Esophagus squamous epithelium (tissue), 5 donors: ENCODE results near the gene RBX1. TPM values are rescaled to one million over a fixed set of nuclear protein-coding genes. Genes with fewer than 3 reads are reported as not detected.

ENCODE experiments used
- DNase-seq: peaks from one replicate; lab custom pipeline; 2025; lab: John Stamatoyannopoulos, UW
- H3K27ac ChIP-seq, 4 donors: fragments of 200-600 bp; sonication (generic); one replicate each; pipeline ENCODE4 v1.5.1; 2016 to 2019; ENCODE audit warnings: mild to moderate bottlenecking in 1 of 4
- H3K27me3 ChIP-seq, 4 donors: fragments of 200-600 bp; sonication (generic); 1 replicate in 3 of 4; 2 replicates in 1 of 4; pipeline versions ENCODE4 v1.5.1 to v1.6.0; 2017 to 2021; ENCODE audit warnings: antibody characterized with exemption in 1 of 4
- H3K36me3 ChIP-seq, 3 donors: fragments of 200-600 bp; sonication (generic); one replicate each; pipeline ENCODE4 v1.5.1; 2016 to 2019
- H3K4me1 ChIP-seq, 3 donors: fragments of 200-600 bp; sonication (generic); one replicate each; pipeline ENCODE4 v1.5.1; 2017 to 2019
- H3K4me3 ChIP-seq, 4 donors: fragments of 200-600 bp; sonication (generic); 1 replicate in 3 of 4; 2 replicates in 1 of 4; pipeline ENCODE4 v1.5.1; 2016 to 2019; ENCODE audit warnings: mild to moderate bottlenecking in 2 of 4, moderate library complexity in 1 of 4
- H3K9me3 ChIP-seq, 3 donors: fragments of 200-600 bp; sonication (generic); one replicate each; pipeline ENCODE4 v1.5.1; 2016 to 2019
- CTCF ChIP-seq, 6 experiments: fragments of 450-650 bp in 4 of 6; fragments of 200-600 bp in 2 of 6; sonication (generic) in 2 of 6; IDR thresholded peaks; one replicate each; pipeline ENCODE4 v1.5.1; 2016 to 2019; ENCODE audit warnings: antibody characterized with exemption in 6 of 6, mild to moderate bottlenecking in 4 of 6, moderate library complexity in 4 of 6
- POLR2A ChIP-seq, 4 donors: fragments of 450-650 bp; IDR thresholded peaks; one replicate each; pipeline ENCODE4 v1.6.1; 2017; ENCODE audit warnings: antibody characterized with exemption in 4 of 4, mild to moderate bottlenecking in 4 of 4, moderate library complexity in 3 of 4
- WGBS, 2 donors: methylation state at CpG; one replicate each; pipeline ENCODE4 v1.1.5; 2018; 5-methylcytosine and 5-hydroxymethylcytosine counted together
- intact Hi-C: fragments of 100-400 bp; cut with DNase I; formaldehyde crosslinking; loops from one replicate; pipeline ENCODE4 v1.15.0; 2022
- total RNA-seq, 4 donors: library from RNA; depleted of rRNA; stranded (reverse); fragments of >200 nt; gene quantifications; one replicate each; pipeline ENCODE4 v1.1.0, GENCODE V29; 2016
- donor health status: DM: yes; HTN: yes; CAD: no.

Gene RBX1
- total RNA-seq, 4 donors from 2014 or later = 32.7 to 64.0 (median 52.4) TPM

- Histone ChIP-seq H3K27ac (no peak overlapping the region), H3K4me1 (no peaks in the 10 kb centered on the region), H3K36me3 (peaks cover 0 to 99% (median 33%) of the 10 kb centered on the region in 3 donors), H3K4me3 (no peak overlapping the region), H3K27me3 (no peaks in the 10 kb centered on the region), H3K9me3 (no peaks in the 10 kb centered on the region)
- intact Hi-C loops = no loop called here
- no peak for TF ChIP-seq POLR2A (IDR thresholded peaks at IDR 0.05)
- no peak for TF ChIP-seq CTCF (IDR thresholded peaks at IDR 0.05)
- DNase-seq = no peak
- 79 to 81% methylated on average over 8 of the region's 8 CpGs for WGBS, 2 donors
Measured at GRCh38 chr22:40967111-40967760, 16.1 kb downstream of the RBX1 start.

GRCh38 chr22:40972587-40972986 is 21.4 kb downstream of the RBX1 start:
- peaks cover 0 to 63% (median 19%) of the 10 kb centered on the region in 3 donors for H3K36me3 ChIP-seq
- WGBS, 2 donors = 94 to 97% methylated on average over 4 to 5 of the region's 6 CpGs
- no peak overlapping the region for H3K4me3 ChIP-seq
- H3K27ac ChIP-seq = no peak overlapping the region
- H3K27me3 ChIP-seq = no peaks in the 10 kb centered on the region
- no peak for TF ChIP-seq POLR2A (IDR thresholded peaks at IDR 0.05)
- no peak for TF ChIP-seq CTCF (IDR thresholded peaks at IDR 0.05)
- no peaks in the 10 kb centered on the region for H3K4me1 ChIP-seq
- no peak for DNase-seq
- no peaks in the 10 kb centered on the region for H3K9me3 ChIP-seq
- intact Hi-C loops = no loop called here

GRCh38 chr22:40973144-40973543 is 22.0 kb downstream of the RBX1 start:
- H3K4me1 ChIP-seq = no peaks in the 10 kb centered on the region
- H3K36me3 ChIP-seq = peaks cover 0 to 57% (median 17%) of the 10 kb centered on the region in 3 donors

GRCh38 chr22:40975366-40975765 is 24.2 kb downstream of the RBX1 start:
- H3K27ac ChIP-seq = no peak overlapping the region
- no peaks in the 10 kb centered on the region for H3K27me3 ChIP-seq
- peaks cover 0 to 35% (median 0%) of the 10 kb centered on the region in 3 donors for H3K36me3 ChIP-seq
- DNase-seq = no peak
- no peaks in the 10 kb centered on the region for H3K4me1 ChIP-seq
- H3K4me3 ChIP-seq = no peak overlapping the region
- TF ChIP-seq CTCF (IDR thresholded peaks at IDR 0.05) (no peak), POLR2A (IDR thresholded peaks at IDR 0.05) (no peak)
- intact Hi-C loops = no loop called here
- WGBS, 2 donors = 73 to 75% methylated on average over 1 of the region's 1 CpG
- no peaks in the 10 kb centered on the region for H3K9me3 ChIP-seq

More at GRCh38 chr22:40973144-40973543, 22.0 kb downstream of the RBX1 start:
- WGBS, 2 donors = 96 to 100% methylated on average over 6 to 8 of the region's 13 CpGs
- H3K4me3 ChIP-seq = no peak overlapping the region
- DNase-seq = no peak
- no peak for TF ChIP-seq POLR2A (IDR thresholded peaks at IDR 0.05)
- TF ChIP-seq CTCF (IDR thresholded peaks at IDR 0.05) = no peak
- H3K27me3 ChIP-seq = no peaks in the 10 kb centered on the region
- H3K9me3 ChIP-seq = no peaks in the 10 kb centered on the region
- intact Hi-C loops = no loop called here
- no peak overlapping the region for H3K27ac ChIP-seq

GRCh38 chr22:40976866-40977700 is 25.9 kb downstream of the RBX1 start:
- Histone ChIP-seq H3K9me3 (no peaks in the 10 kb centered on the region), H3K27ac (no peak overlapping the region), H3K4me1 (no peaks in the 10 kb centered on the region), H3K4me3 (no peak overlapping the region), H3K27me3 (no peaks in the 10 kb centered on the region), H3K36me3 (peaks cover 0 to 18% (median 0%) of the 10 kb centered on the region in 3 donors)
- 85% methylated on average over 15 to 17 of the region's 18 CpGs for WGBS, 2 donors
- intact Hi-C loops = no loop called here
- TF ChIP-seq POLR2A (IDR thresholded peaks at IDR 0.05) = no peak
- no peak for TF ChIP-seq CTCF (IDR thresholded peaks at IDR 0.05)
- DNase-seq = no peak
